Ovary (tissue), 3 donors: ENCODE measurements around the gene TMEM63B.

Experiments
- CTCF ChIP-seq, 3 donors: fragments of 450-650 bp in 2 of 3; fragments of 200-600 bp in 1 of 3; IDR thresholded peaks; one replicate each; pipeline versions ENCODE4 v1.5.1 to v1.8.0; 2016 to 2022; ENCODE audit warnings: antibody characterized with exemption in 3 of 3, mild to moderate bottlenecking in 1 of 3
- POLR2A ChIP-seq: fragments of 450-650 bp; IDR thresholded peaks from one replicate; pipeline ENCODE4 v1.6.1; 2017; ENCODE audit warnings: antibody characterized with exemption, mild to moderate bottlenecking, moderate library complexity
- donor health status: DM: no; HTN: no; CAD: no.

- no peak for TF ChIP-seq CTCF (IDR thresholded peaks at IDR 0.05)
- no peak for TF ChIP-seq POLR2A
Measured at GRCh38 chr6:44129841-44130322, 2.5 kb downstream of the TMEM63B start.
